ENCODE measurements around the gene PRR19. TPM values are rescaled to one million over a fixed set of nuclear protein-coding genes. Genes with fewer than 3 reads are reported as not detected.

The PRR19 gene
- total RNA-seq, 1 experiment from 2014 or later, result 3.2 TPM

DNA sequence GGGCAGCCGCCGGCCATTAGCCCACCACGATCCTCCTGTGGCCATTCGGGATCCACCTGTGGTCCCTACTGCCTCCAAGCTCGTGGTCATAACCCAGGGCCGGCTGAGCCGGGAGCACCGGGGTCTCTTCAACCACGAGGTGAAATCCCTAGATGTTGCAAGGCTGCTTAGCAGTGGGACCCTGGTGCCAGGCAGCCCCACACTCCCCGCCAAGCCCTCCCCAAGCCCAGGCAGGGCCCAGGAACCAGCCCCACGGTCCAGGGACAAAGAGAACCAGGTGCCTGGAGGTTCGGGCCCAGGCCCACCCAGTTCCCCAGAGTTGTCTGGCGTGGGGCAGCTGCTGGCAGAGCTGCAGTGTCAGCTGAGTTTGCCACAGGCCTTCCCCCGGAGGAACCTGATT lies 7.8 kb downstream of the PRR19 start:
- Histone ChIP-seq H3K14ac (ENCODE audit: insufficient read depth, low read length) (no peak overlapping the region), H3K79me2 (ENCODE audit: insufficient read depth, low read length) (no peaks in the 10 kb centered on the region), H3K56ac (ENCODE audit: insufficient read length, low read depth, low read length) (no peak overlapping the region), H3K18ac (ENCODE audit: insufficient read length, low read depth, low read length) (no peak overlapping the region), H3K9ac (ENCODE audit: extremely low read depth, insufficient read length, low read length) (no peak overlapping the region), H3K23me2 (ENCODE audit: insufficient read length, low read depth, low read length, poor library complexity, severe bottlenecking) (peaks cover 3% of the 10 kb centered on the region), H2BK15ac (ENCODE audit: low read depth, low read length) (no peak overlapping the region), H2BK12ac (ENCODE audit: insufficient read length, low read depth, low read length) (no peak overlapping the region), H2BK5ac (ENCODE audit: insufficient read length, low read length) (no peak overlapping the region), H4K91ac (ENCODE audit: insufficient read length, low read depth, low read length) (no peak overlapping the region), H3K79me1 (ENCODE audit: insufficient read depth, low read depth, low read length, poor library complexity, severe bottlenecking) (no peaks in the 10 kb centered on the region), H2AFZ (ENCODE audit: low read length) (no peak overlapping the region), H3K27ac (ENCODE audit: insufficient read length, low read depth, low read length) (no peak overlapping the region), H4K20me1 (ENCODE audit: control insufficient read depth, insufficient read depth, insufficient read length) (no peaks in the 10 kb centered on the region), H3K4me2 (ENCODE audit: insufficient read depth, insufficient read length, low read length) (no peak overlapping the region), H3K4me1 (ENCODE audit: insufficient read depth, low read length) (no peaks in the 10 kb centered on the region), H3T11ph (ENCODE audit: low read length) (no peak overlapping the region), H2BK20ac (ENCODE audit: low read depth, low read length, poor library complexity, severe bottlenecking) (no peak overlapping the region), H3K4ac (ENCODE audit: low read depth, low read length) (no peak overlapping the region), H2BK120ac (ENCODE audit: low read depth, low read length, poor library complexity, severe bottlenecking) (no peak overlapping the region), H3K9me3 (ENCODE audit: control insufficient read depth, low read depth, low read length) (no peaks in the 10 kb centered on the region), H3K27me3 (ENCODE audit: insufficient read depth, low read length) (peaks cover 3% of the 10 kb centered on the region; the same call in 1 of the 2 replicates), H4K5ac (ENCODE audit: insufficient read length, low read depth, low read length) (no peak overlapping the region), H2AK5ac (ENCODE audit: insufficient read length, low read length) (no peak overlapping the region), H3K23ac (ENCODE audit: insufficient read length, low read depth, low read length) (no peak overlapping the region), H4K8ac (replicated peaks; ENCODE audit: insufficient read length, low read depth, low read length) (no peak overlapping the region)
- no peak overlapping the region for H3K4me3 Mint-ChIP-seq
- no peaks in the 10 kb centered on the region; a peak in 1 of 7 replicates for H3K36me3 Mint-ChIP-seq (ENCODE audit: insufficient read depth in 1 of 3, low read depth in 3 of 3)
- H3K27ac Mint-ChIP-seq, result no peak overlapping the region
- peaks cover 48% of the 10 kb centered on the region for H3K27me3 Mint-ChIP-seq (ENCODE audit: low read depth)
- no CpG with 5 or more reads among the region's 14 CpGs for WGBS (ENCODE audit: extremely low coverage, insufficient read length, low lambda C conversion rate)
- TF ChIP-seq, protein P1, sequence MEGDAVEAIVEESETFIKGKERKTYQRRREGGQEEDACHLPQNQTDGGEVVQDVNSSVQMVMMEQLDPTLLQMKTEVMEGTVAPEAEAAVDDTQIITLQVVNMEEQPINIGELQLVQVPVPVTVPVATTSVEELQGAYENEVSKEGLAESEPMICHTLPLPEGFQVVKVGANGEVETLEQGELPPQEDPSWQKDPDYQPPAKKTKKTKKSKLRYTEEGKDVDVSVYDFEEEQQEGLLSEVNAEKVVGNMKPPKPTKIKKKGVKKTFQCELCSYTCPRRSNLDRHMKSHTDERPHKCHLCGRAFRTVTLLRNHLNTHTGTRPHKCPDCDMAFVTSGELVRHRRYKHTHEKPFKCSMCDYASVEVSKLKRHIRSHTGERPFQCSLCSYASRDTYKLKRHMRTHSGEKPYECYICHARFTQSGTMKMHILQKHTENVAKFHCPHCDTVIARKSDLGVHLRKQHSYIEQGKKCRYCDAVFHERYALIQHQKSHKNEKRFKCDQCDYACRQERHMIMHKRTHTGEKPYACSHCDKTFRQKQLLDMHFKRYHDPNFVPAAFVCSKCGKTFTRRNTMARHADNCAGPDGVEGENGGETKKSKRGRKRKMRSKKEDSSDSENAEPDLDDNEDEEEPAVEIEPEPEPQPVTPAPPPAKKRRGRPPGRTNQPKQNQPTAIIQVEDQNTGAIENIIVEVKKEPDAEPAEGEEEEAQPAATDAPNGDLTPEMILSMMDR (conservative IDR thresholded peaks at IDR 0.05), result no peak
- H3K9me3 Mint-ChIP-seq, result no peaks in the 10 kb centered on the region
- no peak for DNase-seq
- peaks cover 13 to 18% of the 10 kb centered on the region in 2 experiments for H3K4me1 Mint-ChIP-seq
